Loucy (cell line): ENCODE results near the gene CCDC91.

Experiments
- H2AFZ ChIP-seq: fragments of 200-600 bp; sonication (generic); 2 replicates; pipeline ENCODE4 v1.6.0; 2016; ENCODE audit warnings: antibody characterized with exemption, mild to moderate bottlenecking, low read length, moderate library complexity
- H3F3A ChIP-seq: fragments of 200-600 bp; 2 replicates; pipeline ENCODE4 v1.6.0; 2016; ENCODE audit warnings: antibody characterized with exemption, low read depth, mild to moderate bottlenecking
- H3K27me3 ChIP-seq: fragments of 200-600 bp; sonication (generic); 2 replicates; pipeline ENCODE4 v1.6.1; 2014; ENCODE audit warnings: low read length, mild to moderate bottlenecking; ENCODE audit not compliant: insufficient read depth, poor library complexity, severe bottlenecking
- H3K36me3 ChIP-seq: fragments of 200-600 bp; sonication (generic); 2 replicates; pipeline ENCODE4 v1.6.1; 2016; ENCODE audit warnings: low read length; ENCODE audit not compliant: insufficient read depth
- H3K4me1 ChIP-seq: fragments of 200-600 bp; sonication (generic); 2 replicates; pipeline ENCODE4 v1.5.1; 2014; ENCODE audit warnings: low read length, mild to moderate bottlenecking; ENCODE audit not compliant: insufficient read depth, poor library complexity, severe bottlenecking
- H3K4me2 ChIP-seq: fragments of 200-600 bp; sonication (generic); 2 replicates; pipeline ENCODE4 v1.6.0; 2014; ENCODE audit warnings: antibody characterized with exemption, low read length, low read depth, mild to moderate bottlenecking; ENCODE audit not compliant: poor library complexity, severe bottlenecking
- H3K4me3 ChIP-seq: fragments of 200-600 bp; sonication (generic); 2 replicates; pipeline ENCODE4 v1.5.1; 2014; ENCODE audit warnings: low read length, mild to moderate bottlenecking, mixed read lengths; ENCODE audit not compliant: poor library complexity, severe bottlenecking
- H3K79me2 ChIP-seq: fragments of 200-600 bp; sonication (generic); 2 replicates; pipeline ENCODE4 v1.6.1; 2014; ENCODE audit warnings: low read length; ENCODE audit not compliant: insufficient read depth
- H3K9ac ChIP-seq: fragments of 200-600 bp; sonication (generic); 2 replicates; pipeline ENCODE4 v1.6.0; 2014; ENCODE audit warnings: mild to moderate bottlenecking, low read depth, low read length, moderate library complexity; ENCODE audit not compliant: poor library complexity, severe bottlenecking
- H3K9me2 ChIP-seq: fragments of 200-600 bp; sonication (generic); replicated peaks from 2 replicates; pipeline ENCODE4 v1.6.1; 2016; ENCODE audit warnings: low read depth, low read length, mixed read lengths
- H3K9me3 ChIP-seq: fragments of 200-600 bp; sonication (generic); 2 replicates; pipeline ENCODE4 v1.6.1; 2014; ENCODE audit warnings: mild to moderate bottlenecking, antibody characterized with exemption, low read length, low read depth; ENCODE audit not compliant: insufficient read depth
- H4K20me1 ChIP-seq: fragments of 200-600 bp; sonication (generic); 2 replicates; pipeline ENCODE4 v1.6.0; 2014; ENCODE audit warnings: antibody characterized with exemption, low read length, mild to moderate bottlenecking; ENCODE audit not compliant: insufficient read depth, poor library complexity, severe bottlenecking
- CTCF ChIP-seq: fragments of 200-600 bp; sonication (generic); conservative IDR thresholded peaks from 2 replicates; pipeline ENCODE4 v1.5.1; 2014; ENCODE audit warnings: mild to moderate bottlenecking, antibody characterized with exemption, low read length
- EZH2phosphoT487 ChIP-seq: fragments of 200-600 bp; IDR thresholded peaks from 2 replicates; pipeline ENCODE4 v1.6.1; 2018; ENCODE audit warnings: antibody characterized with exemption, mild to moderate bottlenecking, moderate library complexity, borderline replicate concordance

CCDC91 gene

GRCh38 chr12:28500373-28501024, 310.2 kb downstream of the CCDC91 start:
- no peaks in the 10 kb centered on the region for H3F3A ChIP-seq

GRCh38 chr12:28506271-28506670, 316.0 kb downstream of the CCDC91 start:
- Histone ChIP-seq H3K79me2 (no peaks in the 10 kb centered on the region), H4K20me1 (no peaks in the 10 kb centered on the region), H3K9me3 (no peaks in the 10 kb centered on the region), H3K9ac (no peak overlapping the region), H3K4me2 (no peak overlapping the region), H2AFZ (no peak overlapping the region), H3F3A (no peaks in the 10 kb centered on the region), H3K4me3 (no peak overlapping the region), H3K4me1 (peaks cover 7% of the 10 kb centered on the region), H3K36me3 (no peaks in the 10 kb centered on the region), H3K27me3 (no peaks in the 10 kb centered on the region), H3K9me2 (no peaks in the 10 kb centered on the region)
- TF ChIP-seq CTCF (no peak), EZH2phosphoT487 (no peak)

More at GRCh38 chr12:28500373-28501024, 310.2 kb downstream of the CCDC91 start:
- H3K4me1 ChIP-seq = no peaks in the 10 kb centered on the region
- no peak overlapping the region for H3K4me2 ChIP-seq
- H4K20me1 ChIP-seq = no peaks in the 10 kb centered on the region
- no peak overlapping the region for H2AFZ ChIP-seq
- H3K9me3 ChIP-seq = no peaks in the 10 kb centered on the region
- H3K4me3 ChIP-seq = no peak overlapping the region
- H3K9me2 ChIP-seq = no peaks in the 10 kb centered on the region
- H3K9ac ChIP-seq = no peak overlapping the region
- no peaks in the 10 kb centered on the region for H3K36me3 ChIP-seq
- no peaks in the 10 kb centered on the region for H3K79me2 ChIP-seq
- H3K27me3 ChIP-seq = no peaks in the 10 kb centered on the region
- TF ChIP-seq EZH2phosphoT487 (no peak), CTCF (no peak)

GRCh38 chr12:28507033-28507432, 316.8 kb downstream of the CCDC91 start:
- no peak for TF ChIP-seq CTCF
- TF ChIP-seq EZH2phosphoT487 = no peak
- no peak overlapping the region for H3K9ac ChIP-seq
- H4K20me1 ChIP-seq = no peaks in the 10 kb centered on the region
- no peaks in the 10 kb centered on the region for H3K9me2 ChIP-seq
- H3K4me1 ChIP-seq = peaks cover 7% of the 10 kb centered on the region
- no peak overlapping the region for H2AFZ ChIP-seq
- H3K36me3 ChIP-seq = no peaks in the 10 kb centered on the region
- no peaks in the 10 kb centered on the region for H3K27me3 ChIP-seq
- no peaks in the 10 kb centered on the region for H3K9me3 ChIP-seq
- H3K4me3 ChIP-seq = no peak overlapping the region
- H3K4me2 ChIP-seq = no peak overlapping the region
- no peaks in the 10 kb centered on the region for H3K79me2 ChIP-seq
- H3F3A ChIP-seq = no peaks in the 10 kb centered on the region
